HCT116 (cell line): ENCODE data around the gene RADX. TPM values are rescaled to one million over a fixed set of nuclear protein-coding genes. Genes with fewer than 3 reads are reported as not detected.

Source experiments
- ATAC-seq: fragments of 200-7000 bp; cut with Tn5 transposase; 2 replicates; pipeline ENCODE4 v1.9.1; 2020; ENCODE audit warnings: mild to moderate bottlenecking, moderate library complexity
- BruUV-seq: library from RNA; stranded (reverse); fragments of 400-500 nt; replicated peaks from 2 replicates; lab custom pipeline; 2021; lab: Mats Ljungman, UMichigan
- CTCF ChIA-PET: fragments of 300-600 bp; sonication (Branson Sonifier 250); formaldehyde crosslinking; loops from one replicate; lab custom pipeline; 2021; ENCODE audit warnings: antibody characterized with exemption; lab: Charles Lee
- POLR2A ChIA-PET: fragments of 300-600, 350-600 bp; sonication (Branson Sonifier 250); formaldehyde crosslinking; loops from one replicate; lab custom pipeline; 2021; ENCODE audit warnings: antibody characterized with exemption; lab: Charles Lee
- RAD21 ChIA-PET, 2 experiments: fragments of 300-600 bp; sonication (Branson Sonifier 250); formaldehyde crosslinking; loops; one replicate each; lab custom pipeline; 2023; ENCODE audit warnings: low total read pairs in 2 of 2; ENCODE audit not compliant: uncharacterized antibody in 2 of 2, unreplicated experiment in 2 of 2, low non-redundant PET in 1 of 2; lab: Charles Lee
- DNase-seq: peaks from one replicate; pipeline ENCODE4 v3.0.0-alpha.2; 2010; ENCODE audit warnings: low read depth, low spot score
- H2AFZ ChIP-seq: fragments of 200-600 bp; shearing (Covaris generic), sonication (generic); 2 replicates; pipeline ENCODE4 v1.6.1; 2017; ENCODE audit warnings: low read depth, mixed run types, mixed read lengths, antibody characterized with exemption, low read length; ENCODE audit not compliant: poor library complexity, severe bottlenecking
- H3K27ac ChIP-seq: 2 replicates; pipeline ENCODE4 v1.5.1; 2012; ENCODE audit warnings: low read depth, low read length
- H3K27me3 ChIP-seq: fragments of 200-600 bp; sonication (generic); 2 replicates; pipeline ENCODE4 v1.6.1; 2016; ENCODE audit warnings: mixed run types, low read length, mixed read lengths; ENCODE audit not compliant: insufficient read depth
- H3K36me3 ChIP-seq, 2 experiments: fragments of 200-500 bp in 1 of 2; fragments of 200-600 bp in 1 of 2; sonication (Bioruptor generic) in 1 of 2; sonication (generic) in 1 of 2; 2 replicates each; pipeline versions ENCODE4 v1.5.1 to v1.6.1; 2014 to 2016; ENCODE audit warnings: low read length in 2 of 2, inconsistent platforms in 1 of 2, mixed read lengths in 1 of 2, mixed run types in 1 of 2; ENCODE audit not compliant: insufficient read depth in 2 of 2, control insufficient read depth in 1 of 2
- H3K4me1 ChIP-seq, 2 experiments: fragments of 200-600 bp in 1 of 2; sonication (generic) in 1 of 2; 2 replicates each; pipeline versions ENCODE4 v1.5.1 to v1.6.1; 2012 to 2017; ENCODE audit warnings: low read length in 2 of 2, inconsistent platforms in 1 of 2, mild to moderate bottlenecking in 1 of 2, mixed read lengths in 1 of 2, mixed run types in 1 of 2, moderate library complexity in 1 of 2; ENCODE audit not compliant: insufficient read depth in 2 of 2, control insufficient read depth in 1 of 2
- H3K4me2 ChIP-seq: fragments of 200-600 bp; sonication (generic); 2 replicates; pipeline ENCODE4 v1.6.1; 2017; ENCODE audit warnings: mixed run types, low read length, mixed read lengths
- H3K4me3 ChIP-seq, 2 experiments: fragments of 200-600 bp in 1 of 2; sonication (generic) in 1 of 2; replicated peaks in 1 of 2; 2 replicates each; pipeline ENCODE4 v1.5.1; 2011 to 2016; ENCODE audit warnings: low read length in 2 of 2, control low read depth in 1 of 2, low read depth in 1 of 2, mild to moderate bottlenecking in 1 of 2, mixed read lengths in 1 of 2, mixed run types in 1 of 2
- H3K79me2 ChIP-seq: fragments of 200-600 bp; sonication (generic); 2 replicates; pipeline ENCODE4 v1.6.1; 2017; ENCODE audit warnings: mild to moderate bottlenecking, mixed run types, low read length, moderate library complexity, mixed read lengths; ENCODE audit not compliant: insufficient read depth
- H3K9ac ChIP-seq: fragments of 200-600 bp; sonication (generic); 2 replicates; pipeline ENCODE4 v1.6.1; 2016; ENCODE audit warnings: low read length, mixed read lengths
- H3K9me2 ChIP-seq: fragments of 200-600 bp; sonication (generic), shearing (Covaris generic); 2 replicates; pipeline ENCODE4 v1.6.1; 2017; ENCODE audit warnings: mixed run types, mild to moderate bottlenecking, moderate library complexity; ENCODE audit not compliant: insufficient read depth
- H3K9me3 ChIP-seq, 2 experiments: fragments of 200-500 bp in 1 of 2; fragments of 200-600 bp in 1 of 2; sonication (Bioruptor generic) in 1 of 2; sonication (generic) in 1 of 2; 2 replicates each; pipeline ENCODE4 v1.6.1; 2014 to 2017; ENCODE audit warnings: low read length in 2 of 2, mixed read lengths in 2 of 2, inconsistent platforms in 1 of 2, low read depth in 1 of 2, mild to moderate bottlenecking in 1 of 2, mixed run types in 1 of 2, moderate library complexity in 1 of 2; ENCODE audit not compliant: control insufficient read depth in 1 of 2, insufficient read depth in 1 of 2
- H4K20me1 ChIP-seq: fragments of 200-600 bp; sonication (generic), shearing (Covaris generic); 2 replicates; pipeline ENCODE4 v1.6.1; 2017; ENCODE audit warnings: mixed run types, mild to moderate bottlenecking, moderate library complexity; ENCODE audit not compliant: insufficient read depth
- CBX3 ChIP-seq: IDR thresholded peaks from 2 replicates; pipeline ENCODE4 v1.6.1; 2012; ENCODE audit warnings: low read depth
- CEBPB ChIP-seq: IDR thresholded peaks from 2 replicates; pipeline ENCODE4 v1.6.1; 2012; ENCODE audit warnings: low read depth
- CTCF ChIP-seq, 3 experiments: fragments of 200-600 bp in 1 of 3; sonication (generic) in 1 of 3; IDR thresholded peaks in 2 of 3; conservative IDR thresholded peaks in 1 of 3; 2 replicates each; pipeline ENCODE4 v1.5.1; 2012 to 2017; ENCODE audit warnings: low read depth in 2 of 3, low read length in 2 of 3, antibody characterized with exemption in 1 of 3, borderline replicate concordance in 1 of 3, control low read depth in 1 of 3, mild to moderate bottlenecking in 1 of 3, mixed read lengths in 1 of 3, mixed run types in 1 of 3, moderate library complexity in 1 of 3; ENCODE audit not compliant: insufficient read depth in 1 of 3
- ELF1 ChIP-seq: IDR thresholded peaks from 2 replicates; pipeline ENCODE4 v1.6.1; 2012; ENCODE audit warnings: low read depth, borderline replicate concordance
- FOSL1 ChIP-seq: IDR thresholded peaks from 2 replicates; pipeline ENCODE4 v1.6.1; 2012; ENCODE audit warnings: low read depth
- POLR2AphosphoS5 ChIP-seq: IDR thresholded peaks from 2 replicates; pipeline ENCODE4 v1.6.1; 2011; ENCODE audit warnings: mild to moderate bottlenecking, low read depth, low read length, moderate library complexity
- SP1 ChIP-seq: IDR thresholded peaks from 2 replicates; pipeline ENCODE4 v1.6.1; 2012; ENCODE audit warnings: low read depth
- ZBTB33 ChIP-seq: IDR thresholded peaks from 2 replicates; pipeline ENCODE4 v1.6.1; 2011; ENCODE audit warnings: mild to moderate bottlenecking, low read length, moderate library complexity; ENCODE audit not compliant: insufficient replicate concordance; ENCODE audit errors: extremely low read depth
- ZFX ChIP-seq: fragments of 450-650 bp; IDR thresholded peaks from 2 replicates; pipeline ENCODE4 v1.6.1; 2017
- ZNF274 ChIP-seq: fragments of 200-500 bp; sonication (Bioruptor generic); IDR thresholded peaks from 2 replicates; pipeline ENCODE4 v1.6.1; 2014; ENCODE audit warnings: mild to moderate bottlenecking, low read depth, low read length, inconsistent platforms
- intact Hi-C: fragments of 100-400 bp; cut with micrococcal nuclease; formaldehyde crosslinking; loops from 2 replicates; pipeline ENCODE4 v1.10.0; 2022
- microRNA counts: library from miRNA; unstranded; fragments of <30 nt; microRNA quantifications from one replicate; lab custom pipeline; 2015
- microRNA-seq: library from miRNA; unstranded; fragments of <30 nt; microRNA quantifications from one replicate; pipeline ENCODE4, GENCODE V29; 2016; ENCODE audit warnings: borderline number of aligned reads
- total RNA-seq: library from RNA; stranded (reverse); gene quantifications from one replicate; pipeline ENCODE4 v1.2.1, GENCODE V29; 2021; ENCODE audit not compliant: unreplicated experiment

RADX gene
- total RNA-seq, 1 experiment from 2014 or later, result 8.0 TPM

DNA sequence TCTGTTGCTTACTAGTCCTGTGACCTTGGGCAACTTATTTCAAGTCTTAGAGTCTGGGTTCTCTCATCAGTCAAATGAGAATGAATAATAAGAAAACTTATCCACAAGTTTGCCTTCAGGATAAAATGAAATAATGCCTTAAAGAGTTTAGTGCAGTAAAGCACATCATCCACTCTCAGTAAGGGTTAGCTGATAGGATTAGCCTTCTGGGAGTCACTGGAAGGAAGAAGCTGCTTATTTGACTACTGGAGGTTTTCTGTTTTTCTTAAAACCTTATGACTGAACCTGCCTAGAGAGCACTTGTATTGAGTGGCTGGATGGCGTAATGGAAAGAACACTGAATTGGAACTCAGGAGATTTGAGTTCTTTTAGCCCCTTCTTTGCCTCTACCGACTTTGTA, 116.6 kb downstream of the RADX start:
- no TSS peak for BruUV-seq
- Histone ChIP-seq H3K9me2 (no peaks in the 10 kb centered on the region), H3K9me3 (no peaks in the 10 kb centered on the region), H3K4me3 (peak overlapping the region in 1 of 2 experiments; percentile 63; a peak in 1 of 4 replicates)
- CTCF ChIA-PET, result no interaction called here
- no peak for DNase-seq
- TF ChIP-seq SP1, result no peak
- no peak for TF ChIP-seq CBX3
- TF ChIP-seq ZNF274, result no peak
- TF ChIP-seq ZBTB33, result no peak
- no peak for TF ChIP-seq POLR2AphosphoS5
- no peak for TF ChIP-seq CEBPB
- no peak for TF ChIP-seq ELF1
- TF ChIP-seq FOSL1, result no peak
- TF ChIP-seq ZFX, result no peak
- no peak for TF ChIP-seq CTCF (IDR thresholded peaks at IDR 0.05 in 2 of 3, conservative IDR thresholded peaks at IDR 0.05 in 1 of 3; ENCODE audit: borderline replicate concordance in 1 of 3, insufficient read depth in 1 of 3, low read depth in 2 of 3, low read length in 2 of 3)
- TF ChIP-seq, all 23 proteins: peak for 0
- POLR2A ChIA-PET, result no interaction called here
- Histone ChIP-seq H2AFZ (no peak overlapping the region), H3K79me2 (no peaks in the 10 kb centered on the region), H3K36me3 (no peaks in the 10 kb centered on the region), H3K27me3 (no peaks in the 10 kb centered on the region), H4K20me1 (no peaks in the 10 kb centered on the region), H3K27ac (no peak overlapping the region), H3K9ac (peak overlapping the region; percentile 67; the same call in 1 of the 2 replicates), H3K4me1 (peaks cover 0 to 20% of the 10 kb centered on the region in 2 experiments; a peak in 2 of 4 replicates), H3K4me2 (peak overlapping the region; percentile 91)
- no peak for ATAC-seq
- RAD21 ChIA-PET, result no interaction called here
- intact Hi-C loops, result no loop called here

MicroRNAs within 50 kb of the gene (microRNA counts, 767-probe panel; counts per million panel counts)
- microRNA hsa-miR-548an (lab: Ali Mortazavi, UCI), result not detected

Small RNA genes within 50 kb of the gene (microRNA-seq; reads per million reads assigned to microRNA genes)
- 2.8 reads per million for gene MIR548AN

Other genes with a start within 250 kb of the RADX start
- gene RNF128, start 114.7 kb downstream of the RADX start, total RNA-seq, result 5.8 TPM
- gene TBC1D8B, start 190.7 kb downstream of the RADX start, total RNA-seq, result 9.2 TPM